GM21423 (cell line): Measurements from ENCODE around the gene OR2T11.
"Not testable (repeated sequence)": the region's sequence is repeated elsewhere in the genome, so short reads cannot be mapped to it uniquely, and the experiment has no call there.

Experiments used
- ATAC-seq: cut with Tn5 transposase; IDR thresholded peaks from one replicate; pipeline ENCODE4 v1.9.1; 2021; ENCODE audit warnings: mild to moderate bottlenecking, moderate library complexity; ENCODE audit not compliant: unreplicated experiment

The OR2T11 gene

GRCh38 chr1:248621770-248622169 is 13.1 kb downstream of the OR2T11 start:
- ATAC-seq: no peak

DNA sequence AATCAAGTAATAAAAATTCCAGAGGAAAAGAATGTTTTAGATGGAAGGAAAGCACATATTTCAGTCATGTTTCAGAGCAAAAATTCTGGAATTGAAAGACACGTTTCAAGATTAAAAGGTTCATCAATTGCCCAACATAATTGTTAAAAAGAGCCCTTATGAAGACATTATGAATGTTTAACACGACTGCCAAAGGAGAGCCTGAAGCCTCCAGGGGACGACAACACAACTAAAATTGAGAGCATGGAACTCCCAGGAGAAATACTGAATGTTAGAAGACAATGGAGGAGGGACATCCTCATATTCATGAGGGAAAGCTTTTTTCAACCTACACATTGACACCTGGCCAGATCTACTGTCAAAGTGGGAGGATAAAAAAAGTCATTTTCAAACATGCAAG is 16.0 kb downstream of the OR2T11 start:
- no peak for ATAC-seq

DNA sequence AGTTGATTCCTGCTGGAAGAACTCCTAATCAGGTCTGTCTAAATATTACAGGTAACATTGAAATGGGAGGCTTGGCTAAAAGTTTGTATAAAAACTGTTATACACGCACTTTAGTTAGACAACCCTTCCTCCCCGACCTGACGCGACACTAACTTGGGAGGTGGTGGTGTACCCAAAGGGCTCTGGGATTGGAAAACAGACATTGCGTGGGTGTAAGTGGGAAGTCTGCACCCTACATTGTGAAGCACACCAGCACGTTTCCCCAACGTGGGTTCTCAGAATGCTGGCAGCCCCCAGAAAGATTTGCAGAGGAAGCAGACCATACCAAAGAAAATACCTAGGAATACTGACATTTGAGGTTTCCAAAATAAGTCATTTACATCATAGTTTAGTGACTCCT is 16.8 kb downstream of the OR2T11 start:
- no peak for ATAC-seq

DNA sequence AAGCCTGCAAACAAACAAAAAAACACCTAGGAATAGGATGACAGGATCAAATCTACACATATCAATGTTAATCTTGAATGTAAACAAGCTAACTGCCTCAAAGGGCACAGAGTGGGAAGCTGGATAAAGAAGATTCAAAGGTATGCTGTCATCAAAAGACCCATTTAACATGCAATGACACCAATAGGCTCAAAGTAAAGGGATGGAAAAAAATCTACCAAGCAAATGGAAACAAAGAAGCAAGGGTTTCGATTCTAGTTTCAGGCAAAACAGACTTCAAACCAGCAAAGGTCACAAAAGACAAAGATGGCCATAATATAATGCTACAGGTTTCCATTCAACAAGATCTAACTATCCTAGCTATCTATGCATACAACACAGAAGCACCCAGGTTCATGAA is 21.1 kb downstream of the OR2T11 start:
- ATAC-seq: no peak

GRCh38 chr1:248611883-248612414 is 22.9 kb downstream of the OR2T11 start:
- ATAC-seq: no peak

GRCh38 chr1:248610301-248610700 is 24.6 kb downstream of the OR2T11 start:
- ATAC-seq: no peak

DNA sequence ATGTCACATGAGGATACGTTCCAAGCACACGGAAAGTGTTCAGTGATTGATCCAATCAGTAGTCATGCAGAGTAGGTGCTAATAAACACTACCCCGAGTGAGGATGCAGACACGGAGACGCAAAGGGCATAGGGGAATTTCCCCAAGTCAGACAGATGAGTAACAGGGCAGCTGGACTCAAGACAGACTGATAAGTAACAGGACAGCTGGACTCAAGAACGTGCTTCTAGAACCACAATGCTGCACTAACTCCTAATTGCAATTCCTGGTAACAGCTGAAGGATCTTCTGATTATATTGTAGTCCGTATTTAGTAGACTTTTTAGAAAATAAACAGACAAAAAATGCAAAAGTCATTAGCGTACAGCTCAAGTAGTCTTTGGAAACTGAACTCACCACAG is 35.5 kb downstream of the OR2T11 start:
- ATAC-seq: no peak

DNA sequence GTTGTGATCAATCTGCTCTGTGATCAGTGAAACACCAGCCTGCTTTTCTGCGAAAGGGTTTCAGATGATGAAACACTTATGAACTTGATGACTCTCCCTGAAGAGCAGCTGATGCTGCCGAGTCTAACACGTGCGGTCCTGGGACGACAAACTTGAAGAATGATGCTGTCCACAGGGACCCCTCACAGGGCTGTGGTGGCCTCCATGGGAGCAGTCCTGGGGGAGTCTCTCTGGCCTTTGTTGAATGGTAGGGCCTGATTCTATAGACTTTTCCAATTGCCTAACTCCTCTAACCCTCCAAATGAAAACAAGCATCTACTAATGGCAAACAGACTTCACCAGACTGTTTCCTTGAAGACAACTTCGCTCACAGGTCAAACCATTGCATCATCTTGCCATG is 37.3 kb downstream of the OR2T11 start, which contains the start of gene OR2T10:
TSS of gene OR2T10 (minus strand) at position 112 of the 400 bp plus-strand sequence. CDS start 3,932 bp downstream, outside the sequence.
- ATAC-seq: no peak

DNA sequence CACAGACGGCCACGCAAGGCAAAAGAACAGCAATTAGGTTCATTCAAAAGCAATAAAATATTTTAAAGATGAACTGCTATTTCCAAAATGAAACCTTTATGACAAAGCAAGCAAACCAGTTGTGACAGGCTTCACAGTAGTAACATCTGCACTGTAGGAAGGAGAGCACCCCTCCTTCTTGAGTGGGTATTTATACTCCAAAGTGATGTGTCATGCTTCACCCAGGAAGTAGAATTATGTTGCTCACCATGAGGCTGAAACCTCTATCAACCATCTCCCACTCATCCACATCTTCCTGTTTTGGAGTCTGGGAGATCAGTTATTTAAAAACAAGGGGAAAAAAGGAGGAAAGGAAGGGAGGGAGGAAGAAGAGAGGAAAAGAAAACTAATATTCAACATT is 38.3 kb downstream of the OR2T11 start:
- no peak for ATAC-seq

DNA sequence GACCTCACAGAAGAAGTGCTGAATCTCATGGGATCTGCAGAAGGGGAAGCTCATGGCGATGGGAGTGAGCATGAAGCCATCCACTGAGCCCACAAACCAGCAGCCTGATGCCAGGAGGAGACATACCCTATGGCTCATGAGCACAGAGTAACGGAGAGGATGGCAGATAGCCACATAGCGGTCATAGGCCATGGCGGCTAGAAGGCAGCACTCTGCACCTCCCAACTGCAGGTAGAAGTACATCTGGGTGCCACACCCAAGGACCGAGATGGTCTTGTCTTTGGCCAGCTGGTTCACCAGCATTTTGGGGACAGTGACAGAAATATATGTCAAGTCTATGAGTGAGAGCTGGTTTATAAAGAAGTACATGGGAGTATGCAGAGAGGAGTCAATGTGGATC is 41.7 kb downstream of the OR2T11 start:
- no peak for ATAC-seq

- ATAC-seq: no peak
Observed at GRCh38 chr1:248592655-248593054, 42.2 kb downstream of the OR2T11 start.

DNA sequence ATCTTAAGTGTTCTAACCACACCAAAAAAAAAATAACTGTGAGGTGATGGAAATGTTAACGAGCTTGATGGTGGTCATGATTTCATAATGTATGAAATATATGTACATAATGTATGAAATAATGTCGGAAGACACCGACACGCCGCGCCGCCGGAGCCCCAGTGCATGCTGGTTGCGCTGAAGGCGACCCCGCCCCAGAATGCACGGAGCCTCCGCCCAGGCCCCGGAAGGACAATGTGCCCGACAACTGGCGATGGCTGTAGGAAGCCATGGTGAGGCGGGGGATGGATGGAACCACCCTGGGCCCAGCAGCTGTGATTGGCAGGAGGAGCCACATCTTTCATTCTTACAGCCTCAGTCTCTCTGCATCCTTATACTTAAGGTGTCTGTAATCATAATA is 44.8 kb downstream of the OR2T11 start:
- ATAC-seq: no peak

GRCh38 chr1:248589334-248589733 is 45.6 kb downstream of the OR2T11 start:
- ATAC-seq: no peak

GRCh38 chr1:248585266-248585665 is 49.6 kb downstream of the OR2T11 start:
- ATAC-seq: no peak

- no peak for ATAC-seq
Observed at GRCh38 chr1:248576260-248576980, 58.5 kb downstream of the OR2T11 start.

- ATAC-seq: not testable (repeated sequence)
Observed at GRCh38 chr1:248574657-248575056, 60.2 kb downstream of the OR2T11 start, which contains the start of gene OR2T34. Gene OR2T34, minus strand, starts transcription at chr1:248574757. Its CDS starts 0 bp downstream, at chr1:248574757.

- ATAC-seq: not testable (repeated sequence)
Observed at GRCh38 chr1:248573856-248574255, 61.0 kb downstream of the OR2T11 start.
